CD14-positive monocyte (primary cell): ENCODE data around the gene PNLIPRP2. TPM values are rescaled to one million over a fixed set of nuclear protein-coding genes. Genes with fewer than 3 reads are reported as not detected.

Source experiments
- DNase-seq, 3 donors: peaks; one replicate each; pipeline ENCODE4 v3.0.0-alpha.2; 2011 to 2022
- H2AFZ ChIP-seq: 2 replicates; pipeline ENCODE4 v1.6.0; 2012; ENCODE audit warnings: mild to moderate bottlenecking, low read depth, low read length, inconsistent platforms; ENCODE audit not compliant: insufficient read depth, poor library complexity, severe bottlenecking
- H3K27ac ChIP-seq, 2 donors: 1 replicate in 1 of 2; 2 replicates in 1 of 2; pipeline ENCODE4 v1.5.1; 2012 to 2013; ENCODE audit warnings: low read length in 2 of 2, control low read depth in 1 of 2, inconsistent platforms in 1 of 2, low read depth in 1 of 2, mild to moderate bottlenecking in 1 of 2
- H3K27me3 ChIP-seq, 2 donors: one replicate each; pipeline versions ENCODE4 v1.6.0 to v1.6.1; 2011 to 2013; ENCODE audit warnings: low read length in 2 of 2; ENCODE audit not compliant: control insufficient read depth in 2 of 2, insufficient read depth in 2 of 2
- H3K36me3 ChIP-seq, 2 donors: replicated peaks in 1 of 2; 1 replicate in 1 of 2; 2 replicates in 1 of 2; pipeline versions ENCODE4 v1.5.1 to v1.6.1; 2012 to 2013; ENCODE audit warnings: low read length in 2 of 2, control low read depth in 1 of 2, inconsistent platforms in 1 of 2, mild to moderate bottlenecking in 1 of 2; ENCODE audit not compliant: insufficient read depth in 2 of 2, control insufficient read depth in 1 of 2
- H3K4me1 ChIP-seq, 2 donors: 1 replicate in 1 of 2; 2 replicates in 1 of 2; pipeline versions ENCODE4 v1.5.1 to v1.6.1; 2012 to 2013; ENCODE audit warnings: low read length in 2 of 2, control low read depth in 1 of 2, inconsistent platforms in 1 of 2, mild to moderate bottlenecking in 1 of 2, moderate library complexity in 1 of 2; ENCODE audit not compliant: insufficient read depth in 2 of 2, control insufficient read depth in 1 of 2
- H3K4me2 ChIP-seq: replicated peaks from 2 replicates; pipeline ENCODE3; 2012; ENCODE audit warnings: low read length, moderate library complexity, mild to moderate bottlenecking; ENCODE audit not compliant: poor library complexity, severe bottlenecking; ENCODE audit errors: extremely low read depth
- H3K4me3 ChIP-seq, 3 experiments: fragments of 200-600 bp in 1 of 3; sonication (generic) in 1 of 3; replicated peaks in 1 of 3; 1 replicate in 2 of 3; 2 replicates in 1 of 3; pipeline ENCODE4 v1.5.1; 2011 to 2013; ENCODE audit warnings: low read length in 3 of 3, mild to moderate bottlenecking in 3 of 3, control low read depth in 2 of 3, low read depth in 2 of 3, inconsistent platforms in 1 of 3, moderate library complexity in 1 of 3
- H3K79me2 ChIP-seq: 2 replicates; pipeline ENCODE4 v1.6.0; 2012; ENCODE audit warnings: mild to moderate bottlenecking, control low read depth, inconsistent platforms, low read length, moderate library complexity; ENCODE audit not compliant: insufficient read depth
- H3K9ac ChIP-seq: 2 replicates; pipeline ENCODE4 v1.6.0; 2017; ENCODE audit warnings: low read length, mild to moderate bottlenecking; ENCODE audit not compliant: insufficient read depth, poor library complexity, severe bottlenecking
- H3K9me3 ChIP-seq, 2 donors: replicated peaks in 1 of 2; 1 replicate in 1 of 2; 2 replicates in 1 of 2; pipeline versions ENCODE4 v1.5.1 to v1.6.1; 2012 to 2013; ENCODE audit warnings: low read length in 2 of 2, control low read depth in 1 of 2; ENCODE audit not compliant: control insufficient read depth in 1 of 2, insufficient read depth in 1 of 2
- H4K20me1 ChIP-seq: 2 replicates; pipeline ENCODE4 v1.6.0; 2012; ENCODE audit warnings: mild to moderate bottlenecking, low read length, control low read depth, moderate library complexity; ENCODE audit not compliant: insufficient read depth
- H3K27ac Mint-ChIP-seq, 7 donors: one replicate each; pipeline ENCODE4 v1.8.0; 2020; ENCODE audit warnings: mild to moderate bottlenecking in 7 of 7, mixed read lengths in 7 of 7, moderate library complexity in 6 of 7, inconsistent platforms in 2 of 7
- H3K27me3 Mint-ChIP-seq, 3 donors: one replicate each; pipeline ENCODE4 v1.8.0; 2021 to 2022; ENCODE audit warnings: low read depth in 3 of 3, mild to moderate bottlenecking in 3 of 3, mixed read lengths in 3 of 3, moderate library complexity in 3 of 3, inconsistent platforms in 1 of 3
- H3K36me3 Mint-ChIP-seq, 2 donors: one replicate each; pipeline ENCODE4 v1.8.0; 2020; ENCODE audit warnings: mixed read lengths in 2 of 2, inconsistent platforms in 1 of 2, mild to moderate bottlenecking in 1 of 2
- H3K4me1 Mint-ChIP-seq: one replicate; pipeline ENCODE4 v1.8.0; 2020; ENCODE audit warnings: mild to moderate bottlenecking, mixed read lengths
- H3K4me3 Mint-ChIP-seq, 2 donors: one replicate each; pipeline ENCODE4 v1.8.0; 2020; ENCODE audit warnings: mild to moderate bottlenecking in 2 of 2, mixed read lengths in 2 of 2, moderate library complexity in 1 of 2
- H3K9me3 Mint-ChIP-seq, 7 donors: one replicate each; pipeline ENCODE4 v1.8.0; 2020 to 2022; ENCODE audit warnings: mixed read lengths in 7 of 7, mild to moderate bottlenecking in 6 of 7, moderate library complexity in 6 of 7, inconsistent platforms in 2 of 7
- CTCF ChIP-seq: fragments of 200-600 bp; IDR thresholded peaks from one replicate; pipeline ENCODE4 v1.8.0; 2022; ENCODE audit warnings: antibody characterized with exemption, mild to moderate bottlenecking
- WGBS: methylation state at CpG from one replicate; pipeline ENCODE4 v1.1.5; 2013; ENCODE audit warnings: missing lambda C conversion rate; ENCODE audit not compliant: insufficient coverage; 5-methylcytosine and 5-hydroxymethylcytosine counted together
- intact Hi-C, 2 donors: fragments of 100-400 bp; cut with micrococcal nuclease; formaldehyde crosslinking; loops; one replicate each; pipeline versions ENCODE4 v1.15.0 to v1.15.1; 2023
- polyA plus RNA-seq, 3 donors: library from polyadenylated mRNA; depleted of rRNA in 1 of 3; unstranded in 2 of 3; stranded (reverse) in 1 of 3; fragments of 300-500 nt in 2 of 3; fragments of >200 nt in 1 of 3; fragmentation: Illumina TruSeq in 2 of 3; gene quantifications; 1 replicate in 2 of 3; 2 replicates in 1 of 3; pipeline ENCODE4 v1.2.3, GENCODE V29; 2012 to 2021

Gene PNLIPRP2
- polyA plus RNA-seq, 3 donors: not detected

GRCh38 chr10:116587878-116588591 lies 32.7 kb upstream of the PNLIPRP2 start:
- DNase-seq: no peak
- Histone ChIP-seq H3K27ac (no peak overlapping the region), H2AFZ (no peak overlapping the region), H4K20me1 (no peaks in the 10 kb centered on the region), H3K36me3 (no peaks in the 10 kb centered on the region), H3K4me1 (no peaks in the 10 kb centered on the region), H3K4me2 (no peak overlapping the region), H3K9me3 (no peaks in the 10 kb centered on the region), H3K9ac (no peak overlapping the region), H3K79me2 (no peaks in the 10 kb centered on the region), H3K4me3 (no peak overlapping the region), H3K27me3 (no peaks in the 10 kb centered on the region)
- no peak for TF ChIP-seq CTCF
- H3K9me3 Mint-ChIP-seq: peaks cover 0 to 3% (median 2%) of the 10 kb centered on the region in 7 donors
- H3K4me1 Mint-ChIP-seq: no peaks in the 10 kb centered on the region
- H3K4me3 Mint-ChIP-seq: no peak overlapping the region
- intact Hi-C loops: no loop called here
- H3K36me3 Mint-ChIP-seq: no peaks in the 10 kb centered on the region
- 100% methylated on average over 4 of the region's 8 CpGs for WGBS
- no peak overlapping the region for H3K27ac Mint-ChIP-seq
- peaks cover 0 to 5% (median 0%) of the 10 kb centered on the region in 3 donors for H3K27me3 Mint-ChIP-seq

- H3K9ac ChIP-seq: no peak overlapping the region
- Mint-ChIP-seq H3K9me3 (peaks cover 0 to 3% (median 2%) of the 10 kb centered on the region in 7 donors), H3K4me1 (no peaks in the 10 kb centered on the region), H3K4me3 (no peak overlapping the region), H3K27ac (no peak overlapping the region), H3K36me3 (no peaks in the 10 kb centered on the region), H3K27me3 (peaks cover 0 to 5% (median 0%) of the 10 kb centered on the region in 3 donors)
- H3K27me3 ChIP-seq: no peaks in the 10 kb centered on the region
- no peaks in the 10 kb centered on the region for H3K36me3 ChIP-seq
- H4K20me1 ChIP-seq: no peaks in the 10 kb centered on the region
- H2AFZ ChIP-seq: no peak overlapping the region
- H3K79me2 ChIP-seq: no peaks in the 10 kb centered on the region
- intact Hi-C loops: no loop called here
- H3K4me3 ChIP-seq: no peak overlapping the region
- no peak overlapping the region for H3K4me2 ChIP-seq
- no peaks in the 10 kb centered on the region for H3K4me1 ChIP-seq
- H3K9me3 ChIP-seq: no peaks in the 10 kb centered on the region
- H3K27ac ChIP-seq: no peak overlapping the region
- no CpG with 5 or more reads among the region's 2 CpGs for WGBS
- no peak for DNase-seq
- no peak for TF ChIP-seq CTCF
Measured at GRCh38 chr10:116588995-116589394, 31.8 kb upstream of the PNLIPRP2 start.
